NCI-H146 treated with DMSO at 0.1 percent for 48 hours (cell line): Measurements from ENCODE around the gene YY2.
"Not testable (repeated sequence)": the region's sequence is repeated elsewhere in the genome, so short reads cannot be mapped to it uniquely, and the experiment has no call there.

Source experiments
- DNase-seq: peaks from one replicate; lab custom pipeline; 2025; ENCODE audit not compliant: unreplicated experiment; lab: John Stamatoyannopoulos, UW

The YY2 gene

DNA sequence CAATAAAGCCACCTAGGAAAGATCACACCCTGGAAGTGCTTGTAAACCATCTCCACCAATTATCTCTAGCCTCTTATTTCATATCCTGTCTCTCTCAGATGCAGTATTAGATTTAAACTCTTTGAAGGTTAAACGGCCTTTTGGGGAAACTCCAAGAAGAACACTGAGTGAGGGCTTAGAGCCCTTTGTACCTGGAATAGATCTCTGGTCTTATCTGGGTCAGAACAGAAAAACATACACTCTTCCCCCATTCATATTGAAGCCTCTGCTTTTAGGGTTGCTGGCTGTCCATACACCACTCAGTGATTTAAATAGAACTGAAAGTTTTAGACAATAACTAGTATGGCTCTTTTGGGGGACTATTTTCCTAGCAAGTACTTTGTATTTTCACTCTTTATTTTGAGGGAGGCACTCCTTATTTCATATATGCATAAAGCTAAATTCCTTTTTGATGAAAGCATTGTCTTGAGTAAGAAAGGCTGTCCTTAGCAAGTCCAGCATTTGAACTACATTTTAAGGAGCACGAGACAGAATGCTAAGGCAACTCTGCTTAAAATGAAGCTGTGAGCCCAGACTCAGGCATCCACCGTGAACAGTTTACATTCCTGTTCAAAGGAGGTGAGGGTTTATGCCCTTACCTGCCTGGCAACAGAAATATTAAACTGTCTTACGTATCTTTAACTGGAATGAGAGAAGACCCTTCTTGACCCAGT lies 17.4 kb downstream of the YY2 start:
- DNase-seq, result no peak

DNA sequence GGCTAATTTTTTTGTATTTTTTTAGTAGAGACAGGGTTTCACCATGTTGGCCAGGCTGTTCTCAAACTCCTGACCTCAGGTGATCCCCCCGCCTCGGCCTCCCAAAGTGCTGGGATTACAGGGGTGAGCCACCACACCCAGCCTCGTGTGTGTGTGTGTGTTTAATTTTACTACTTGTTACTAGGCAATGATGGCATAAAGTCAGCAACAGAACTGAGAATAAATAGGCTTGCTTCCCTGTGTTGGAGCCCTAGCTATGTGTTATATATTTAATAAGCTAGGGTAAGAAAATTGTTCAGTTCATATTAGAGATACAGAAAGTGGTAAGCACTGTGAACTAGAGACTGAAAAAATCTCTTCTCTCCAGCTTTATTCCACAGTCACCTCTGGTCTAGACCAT lies 18.4 kb downstream of the YY2 start:
- not testable (repeated sequence) for DNase-seq

DNA sequence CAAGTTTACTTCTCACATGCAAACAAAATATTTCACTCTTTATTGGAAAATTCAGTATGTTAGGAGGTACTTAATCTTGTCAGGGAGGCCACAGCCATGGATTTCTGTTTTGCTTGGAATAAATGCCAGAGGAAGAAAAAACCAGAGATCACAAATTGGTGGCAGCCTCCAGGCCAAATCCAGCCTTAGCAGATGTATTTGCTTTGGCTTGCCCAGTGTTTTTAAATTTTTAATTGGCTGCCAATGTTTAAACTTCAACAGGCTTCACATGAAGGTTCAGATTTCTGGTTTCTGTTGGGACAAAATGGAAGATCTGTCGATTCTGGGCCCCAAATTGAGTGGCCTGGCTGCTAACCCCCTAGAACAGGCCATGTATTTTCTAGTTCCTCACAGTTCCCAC lies 19.2 kb downstream of the YY2 start:
- DNase-seq, result no peak

DNA sequence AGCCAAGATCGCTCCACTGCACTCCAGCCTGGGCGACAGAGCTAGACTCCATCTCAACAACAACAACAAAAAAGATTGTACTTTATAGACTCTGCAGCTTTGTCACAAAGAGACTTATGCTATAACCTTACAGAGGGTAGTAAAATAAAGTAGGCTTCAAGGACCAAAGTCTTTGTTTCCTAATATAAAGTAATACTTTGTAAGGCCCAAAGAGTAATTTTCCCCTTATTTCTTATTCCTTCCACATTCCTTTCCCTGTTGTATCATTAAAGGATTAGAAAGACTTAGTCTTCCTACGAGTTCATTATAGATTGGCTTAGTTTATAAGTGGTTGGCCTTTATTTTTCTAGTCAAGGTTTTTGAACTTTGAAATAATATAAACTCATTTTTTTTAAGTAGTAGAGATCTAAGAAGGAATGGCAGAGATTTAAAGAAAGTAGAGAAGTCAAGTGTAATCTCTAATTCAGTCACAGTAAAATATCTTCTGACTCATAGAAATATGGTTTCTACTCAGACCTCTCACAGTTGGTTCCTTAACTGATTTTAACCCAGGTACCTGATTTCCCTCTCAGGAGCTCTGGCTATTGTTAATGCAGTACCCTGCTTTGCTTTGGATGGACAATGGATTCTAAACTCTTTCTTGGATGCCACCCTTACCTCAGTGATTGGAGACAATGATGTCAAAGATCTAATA lies 26.2 kb downstream of the YY2 start:
- DNase-seq, result no peak

DNA sequence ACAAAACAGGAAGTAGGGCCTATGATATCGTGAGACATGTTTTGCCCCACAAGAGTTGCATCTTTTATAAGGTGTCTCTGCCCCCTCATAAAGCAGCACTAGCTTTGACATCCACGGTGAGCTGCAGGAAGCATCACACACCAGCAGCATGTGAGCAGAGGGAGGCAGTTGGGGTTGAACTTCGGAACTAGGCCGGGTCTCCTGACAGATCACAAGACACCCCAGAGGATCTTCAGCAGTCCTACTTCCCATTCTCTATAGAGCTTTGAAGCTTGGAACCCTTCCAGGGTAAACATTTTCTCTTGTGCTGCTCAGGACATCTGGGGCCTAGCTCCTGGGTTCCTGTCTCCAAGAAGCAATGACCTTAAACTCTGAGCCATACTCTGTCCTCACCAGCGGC lies 27.5 kb downstream of the YY2 start:
- DNase-seq, result no peak

DNA sequence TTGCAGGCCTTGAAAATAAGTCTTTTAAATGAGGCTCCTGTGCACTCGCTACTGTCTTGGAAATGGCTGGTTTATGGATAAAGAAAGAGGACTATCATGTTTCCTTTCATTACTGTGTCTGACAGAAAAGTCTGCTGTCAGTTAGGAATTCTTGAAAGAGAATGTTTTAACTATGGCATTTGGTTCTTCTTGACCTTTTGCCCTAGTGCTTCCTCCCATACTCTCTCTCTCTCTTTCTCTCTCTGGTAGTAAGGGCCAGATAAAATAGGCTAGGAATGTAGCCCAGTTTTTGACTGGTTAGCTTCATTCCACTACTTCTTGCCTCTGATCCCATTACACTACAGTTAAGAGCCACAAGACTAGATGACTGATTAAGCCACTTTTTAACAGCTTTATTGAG lies 29.8 kb downstream of the YY2 start:
- DNase-seq, result no peak

DNA sequence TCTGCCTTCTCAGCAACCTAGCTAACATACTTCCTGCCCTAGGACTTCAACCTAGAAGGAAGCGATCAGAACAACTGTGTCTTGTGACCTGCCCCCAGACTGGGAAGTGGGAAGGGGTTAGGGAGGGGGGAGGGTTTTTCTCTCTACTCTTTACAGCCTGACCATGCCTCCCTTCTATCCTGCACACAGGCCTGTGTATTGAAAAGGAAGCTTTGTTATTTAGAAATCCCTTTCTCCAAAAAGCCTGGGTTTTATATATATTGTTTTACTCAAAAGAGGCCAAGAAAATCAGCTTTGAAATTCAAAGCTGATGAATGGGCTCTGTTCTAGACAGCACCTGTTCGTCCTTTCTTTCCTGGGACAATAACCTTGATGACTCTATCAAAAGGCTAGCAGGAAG lies 49.5 kb downstream of the YY2 start:
- DNase-seq, result peak; percentile 68

DNA sequence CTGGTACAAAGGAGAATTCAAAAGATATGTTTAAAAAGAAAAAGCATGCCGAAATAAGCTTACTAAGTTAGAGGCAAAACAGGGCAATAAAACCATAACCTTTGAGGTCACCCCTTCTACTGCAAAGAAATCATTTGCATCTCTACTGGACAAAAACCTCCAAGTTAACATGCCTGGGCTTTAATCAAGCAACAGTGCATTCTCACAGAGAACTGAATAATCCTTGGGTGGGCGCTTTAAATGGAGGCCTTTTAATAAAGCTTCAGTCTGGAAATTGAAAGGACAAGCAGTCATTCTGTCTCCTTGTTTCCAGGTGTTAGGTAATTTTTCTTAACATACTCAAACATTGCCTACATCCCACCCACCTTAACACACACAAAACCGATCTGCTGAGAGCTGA lies 50.2 kb downstream of the YY2 start:
- peak; percentile 5 for DNase-seq

DNA sequence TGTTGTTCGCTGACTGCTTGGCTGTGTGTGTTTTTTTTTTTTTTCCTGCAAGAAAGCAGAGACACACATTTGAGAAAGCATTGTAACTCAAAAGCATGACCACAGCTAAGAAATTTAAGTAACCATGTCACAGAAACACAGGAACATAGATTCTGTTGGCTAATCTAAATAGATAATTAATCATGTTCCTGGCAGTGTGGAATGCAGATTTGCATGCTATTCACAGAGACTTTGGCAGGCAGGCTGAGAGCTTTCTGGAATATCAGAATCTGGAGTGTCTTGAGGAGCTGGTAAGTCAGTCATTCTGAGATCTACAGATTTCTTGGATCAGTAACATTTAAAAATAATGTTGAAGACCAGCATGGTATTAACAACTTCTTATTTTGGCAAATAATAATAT lies 51.5 kb downstream of the YY2 start:
- DNase-seq, result no peak
